ENCODE results near the gene RIN2. TPM values are rescaled to one million over a fixed set of nuclear protein-coding genes. Genes with fewer than 3 reads are reported as not detected.

RIN2 gene
- total and polyA plus RNA-seq, 4 donors = 3.4 to 16.6 (median 6.3) TPM

DNA sequence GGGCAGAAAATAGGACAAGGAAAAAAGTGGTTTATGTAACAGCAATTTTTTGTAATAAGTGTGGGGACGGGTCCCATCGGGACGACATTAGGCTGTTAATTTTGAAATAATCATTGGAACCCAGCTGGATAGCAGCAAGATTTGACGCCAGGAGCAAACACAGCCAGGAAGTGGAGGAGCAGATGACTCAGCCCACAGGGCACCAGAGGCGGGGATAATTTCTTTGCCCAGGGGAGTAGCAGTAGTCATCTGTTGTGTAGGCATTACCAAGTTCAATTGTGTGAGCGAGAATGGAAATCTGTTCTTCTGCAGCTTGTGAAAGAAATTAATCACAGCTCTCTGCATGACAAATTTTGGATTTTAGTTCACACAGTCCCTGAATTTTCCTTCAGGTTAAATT is 22.6 kb upstream of the RIN2 start:
- H3K27me3 ChIP-seq (ENCODE audit: control insufficient read depth in 4 of 4, insufficient read depth in 4 of 4, low read length in 3 of 4) = peaks cover 0 to 3% (median 0%) of the 10 kb centered on the region in 4 donors
- H3K9ac ChIP-seq (ENCODE audit: low read depth in 1 of 2, low read length in 2 of 2) = no peak overlapping the region
- H3K4me1 ChIP-seq (ENCODE audit: control insufficient read depth in 4 of 4, insufficient read depth in 4 of 4, low read length in 3 of 4) = no peaks in the 10 kb centered on the region
- 62% methylated on average over 6 of the region's 6 CpGs for WGBS
- TF ChIP-seq JUND (IDR thresholded peaks at IDR 0.05) (peak; percentile 29 to 53), HNF4G (IDR thresholded peaks at IDR 0.05) (no peak), FOXA2 (IDR thresholded peaks at IDR 0.05) (no peak)
- DNase-seq (ENCODE audit: low spot score) = no peak
- H3K9me3 ChIP-seq (ENCODE audit: control insufficient read depth in 4 of 4, low read length in 3 of 4) = no peaks in the 10 kb centered on the region
- H3K4me3 ChIP-seq (ENCODE audit: low read depth in 1 of 3, low read length in 3 of 3) = no peak overlapping the region
- H3K27ac ChIP-seq (ENCODE audit: low read depth in 1 of 2, low read length in 2 of 2) = no peak overlapping the region
- no peaks in the 10 kb centered on the region for H3K36me3 ChIP-seq (ENCODE audit: control insufficient read depth in 4 of 4, insufficient read depth in 3 of 4, low read depth in 1 of 4, low read length in 3 of 4)

DNA sequence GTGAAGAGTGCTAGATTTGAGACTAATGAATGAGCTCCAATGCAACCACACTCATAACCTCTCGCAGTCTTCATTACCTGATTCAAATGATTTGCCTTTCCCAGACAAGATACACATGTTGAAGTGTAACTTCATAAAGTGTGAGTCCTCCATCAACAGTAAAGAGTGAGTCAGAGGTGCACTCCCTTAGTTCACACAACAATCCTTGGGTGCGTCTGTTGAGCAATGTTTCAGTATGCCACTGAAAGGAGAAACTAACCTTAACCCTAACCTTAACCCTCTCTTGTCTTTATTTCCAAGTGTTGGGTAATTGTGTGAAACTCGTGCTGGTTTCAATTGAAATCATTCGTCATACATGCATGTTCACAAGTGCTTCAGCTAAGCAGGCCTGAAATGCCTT is 21.0 kb upstream of the RIN2 start:
- no peaks in the 10 kb centered on the region for H3K36me3 ChIP-seq (ENCODE audit: control insufficient read depth in 4 of 4, insufficient read depth in 3 of 4, low read depth in 1 of 4, low read length in 3 of 4)
- no peak for DNase-seq (ENCODE audit: low spot score)
- H3K9ac ChIP-seq (ENCODE audit: low read depth in 1 of 2, low read length in 2 of 2) = no peak overlapping the region
- 70% methylated on average over 4 of the region's 4 CpGs for WGBS
- H3K4me1 ChIP-seq (ENCODE audit: control insufficient read depth in 4 of 4, insufficient read depth in 4 of 4, low read length in 3 of 4) = no peaks in the 10 kb centered on the region
- H3K27me3 ChIP-seq (ENCODE audit: control insufficient read depth in 4 of 4, insufficient read depth in 4 of 4, low read length in 3 of 4) = peaks cover 0 to 3% (median 0%) of the 10 kb centered on the region in 4 donors
- no peak for TF ChIP-seq RXRA (IDR thresholded peaks at IDR 0.05)
- TF ChIP-seq CTCF (IDR thresholded peaks at IDR 0.05; ENCODE audit: low read depth, low read length, missing input control) = no peak
- TF ChIP-seq RAD21 (IDR thresholded peaks at IDR 0.05) = no peak
- no peak for TF ChIP-seq JUND (IDR thresholded peaks at IDR 0.05)
- TF ChIP-seq TAF1 (conservative IDR thresholded peaks at IDR 0.05) = no peak
- TF ChIP-seq EGR1 (IDR thresholded peaks at IDR 0.05; ENCODE audit: low read depth in 2 of 2) = no peak
- H3K4me3 ChIP-seq (ENCODE audit: low read depth in 1 of 3, low read length in 3 of 3) = no peak overlapping the region
- no peak overlapping the region for H3K27ac ChIP-seq (ENCODE audit: low read depth in 1 of 2, low read length in 2 of 2)
- no peaks in the 10 kb centered on the region for H3K9me3 ChIP-seq (ENCODE audit: control insufficient read depth in 4 of 4, low read length in 3 of 4)

DNA sequence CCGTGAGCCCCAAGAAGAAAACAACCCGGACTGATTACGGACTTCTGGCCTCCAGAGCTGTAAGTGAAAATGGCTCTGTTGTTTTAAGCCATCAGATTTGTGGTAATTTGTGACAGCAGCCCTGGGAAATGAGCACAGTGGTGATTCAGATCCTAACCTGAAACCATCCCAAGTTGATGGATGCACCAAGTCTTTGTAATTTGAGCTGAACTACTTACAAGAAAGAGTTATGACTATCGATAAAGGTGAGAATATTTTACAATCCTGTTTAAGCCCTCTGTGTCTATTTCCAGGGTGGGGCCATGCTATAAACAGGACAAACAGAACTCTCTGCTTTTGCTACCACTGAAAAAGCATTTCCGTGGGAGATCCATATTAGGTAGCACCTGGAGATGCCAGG is 19.1 kb upstream of the RIN2 start:
- Histone ChIP-seq H3K36me3 (ENCODE audit: control insufficient read depth in 4 of 4, insufficient read depth in 3 of 4, low read depth in 1 of 4, low read length in 3 of 4) (no peaks in the 10 kb centered on the region), H3K9me3 (ENCODE audit: control insufficient read depth in 4 of 4, low read length in 3 of 4) (no peaks in the 10 kb centered on the region), H3K27me3 (ENCODE audit: control insufficient read depth in 4 of 4, insufficient read depth in 4 of 4, low read length in 3 of 4) (peaks cover 0 to 3% (median 0%) of the 10 kb centered on the region in 4 donors), H3K27ac (ENCODE audit: low read depth in 1 of 2, low read length in 2 of 2) (no peak overlapping the region), H3K4me3 (ENCODE audit: low read depth in 1 of 3, low read length in 3 of 3) (no peak overlapping the region), H3K4me1 (ENCODE audit: control insufficient read depth in 4 of 4, insufficient read depth in 4 of 4, low read length in 3 of 4) (no peaks in the 10 kb centered on the region), H3K9ac (ENCODE audit: low read depth in 1 of 2, low read length in 2 of 2) (no peak overlapping the region)
- TF ChIP-seq SP1 (IDR thresholded peaks at IDR 0.05) (no peak), RAD21 (IDR thresholded peaks at IDR 0.05) (no peak), JUND (IDR thresholded peaks at IDR 0.05) (no peak), REST (IDR thresholded peaks at IDR 0.05) (no peak), EGR1 (IDR thresholded peaks at IDR 0.05; ENCODE audit: low read depth in 2 of 2) (no peak), ZBTB33 (IDR thresholded peaks at IDR 0.05) (no peak), HNF4G (IDR thresholded peaks at IDR 0.05) (no peak), NR2F2 (IDR thresholded peaks at IDR 0.05) (no peak), ATF3 (IDR thresholded peaks at IDR 0.05) (no peak), GABPA (IDR thresholded peaks at IDR 0.05 in 1 of 2, conservative IDR thresholded peaks at IDR 0.05 in 1 of 2) (no peak), CTCF (IDR thresholded peaks at IDR 0.05; ENCODE audit: low read depth, low read length, missing input control) (no peak), FOXA2 (IDR thresholded peaks at IDR 0.05) (no peak), FOXA1 (IDR thresholded peaks at IDR 0.05) (no peak), TAF1 (conservative IDR thresholded peaks at IDR 0.05) (no peak), YY1 (IDR thresholded peaks at IDR 0.05) (no peak), HNF4A (conservative IDR thresholded peaks at IDR 0.05) (no peak), MAX (IDR thresholded peaks at IDR 0.05) (no peak), RXRA (IDR thresholded peaks at IDR 0.05) (no peak)
- peak; percentile 6 for DNase-seq (ENCODE audit: low spot score)
- WGBS = 87% methylated on average over 5 of the region's 5 CpGs

All from liver (tissue), 9 donors.